ENCODE results near the gene FAM171A2. TPM values are rescaled to one million over a fixed set of nuclear protein-coding genes. Genes with fewer than 3 reads are reported as not detected.

FAM171A2 gene
- total RNA-seq, 1 donor from 2014 or later: 1.7 TPM

- intact Hi-C loops (cut with DNase I): no loop called here
- Histone ChIP-seq H3K36me3 (no peaks in the 10 kb centered on the region), H3K4me3 (peak overlapping the region; percentile 47 to 66), H3K27me3 (no peaks in the 10 kb centered on the region), H3K9me3 (no peaks in the 10 kb centered on the region), H3K4me1 (peaks cover 0 to 11% of the 10 kb centered on the region in 2 donors), H3K27ac (no peak overlapping the region)
- peak; percentile 39 to 85 for DNase-seq (ENCODE audit: low spot score in 2 of 2)
- peak in 1 of 3 experiments; percentile 15 for TF ChIP-seq CTCF (IDR thresholded peaks at IDR 0.05)
Measured at GRCh38 chr17:44385287-44386181, 21.9 kb upstream of the FAM171A2 start.

- intact Hi-C loops (cut with DNase I): no loop called here
- no peaks in the 10 kb centered on the region for H3K36me3 ChIP-seq
- H3K4me1 ChIP-seq: peaks cover 0 to 11% of the 10 kb centered on the region in 2 donors
- no peak for TF ChIP-seq CTCF (IDR thresholded peaks at IDR 0.05)
- H3K9me3 ChIP-seq: no peaks in the 10 kb centered on the region
- H3K27ac ChIP-seq: no peak overlapping the region
- DNase-seq (ENCODE audit: low spot score in 2 of 2): no peak
- H3K27me3 ChIP-seq: no peaks in the 10 kb centered on the region
- peak overlapping the region; percentile 47 to 66 for H3K4me3 ChIP-seq
Measured at GRCh38 chr17:44384823-44385286, 21.2 kb upstream of the FAM171A2 start.

GRCh38 chr17:44384281-44384822 is 20.7 kb upstream of the FAM171A2 start:
- peaks cover 0 to 11% of the 10 kb centered on the region in 2 donors for H3K4me1 ChIP-seq
- no peak overlapping the region for H3K27ac ChIP-seq
- no peaks in the 10 kb centered on the region for H3K36me3 ChIP-seq
- TF ChIP-seq CTCF (IDR thresholded peaks at IDR 0.05): no peak
- no peak for DNase-seq (ENCODE audit: low spot score in 2 of 2)
- no peaks in the 10 kb centered on the region for H3K9me3 ChIP-seq
- intact Hi-C loops (cut with DNase I): no loop called here
- no peaks in the 10 kb centered on the region for H3K27me3 ChIP-seq
- H3K4me3 ChIP-seq: peak overlapping the region in 1 of 2 donors; percentile 66

GRCh38 chr17:44383861-44384260 is 20.2 kb upstream of the FAM171A2 start:
- no peak for DNase-seq (ENCODE audit: low spot score in 2 of 2)
- H3K4me3 ChIP-seq: no peak overlapping the region
- H3K27ac ChIP-seq: no peak overlapping the region
- TF ChIP-seq CTCF (IDR thresholded peaks at IDR 0.05): no peak
- H3K4me1 ChIP-seq: peaks cover 0 to 11% of the 10 kb centered on the region in 2 donors
- H3K27me3 ChIP-seq: no peaks in the 10 kb centered on the region
- no peaks in the 10 kb centered on the region for H3K36me3 ChIP-seq
- H3K9me3 ChIP-seq: no peaks in the 10 kb centered on the region
- intact Hi-C loops (cut with DNase I): no loop called here

- peaks cover 0 to 11% of the 10 kb centered on the region in 2 donors for H3K4me1 ChIP-seq
- H3K36me3 ChIP-seq: no peaks in the 10 kb centered on the region
- TF ChIP-seq CTCF (IDR thresholded peaks at IDR 0.05): no peak
- intact Hi-C loops (cut with DNase I): no loop called here
- H3K27ac ChIP-seq: no peak overlapping the region
- no peak for DNase-seq (ENCODE audit: low spot score in 2 of 2)
- H3K9me3 ChIP-seq: no peaks in the 10 kb centered on the region
- H3K27me3 ChIP-seq: no peaks in the 10 kb centered on the region
- H3K4me3 ChIP-seq: no peak overlapping the region
Measured at GRCh38 chr17:44383363-44383762, 19.7 kb upstream of the FAM171A2 start.
